GM12891 (cell line): ENCODE data around the gene IFT52.

Experiments used
- PAX5 ChIP-seq: IDR thresholded peaks from 2 replicates; pipeline ENCODE4 v1.6.1; 2011; ENCODE audit warnings: low read length, moderate library complexity, mild to moderate bottlenecking; ENCODE audit not compliant: insufficient read depth, severe bottlenecking
- POLR2A ChIP-seq: IDR thresholded peaks from 2 replicates; pipeline ENCODE4 v1.6.1; 2011; ENCODE audit warnings: low read depth, low read length, control low read depth
- POLR2AphosphoS5 ChIP-seq: IDR thresholded peaks from 2 replicates; pipeline ENCODE4 v1.6.1; 2011; ENCODE audit warnings: low read depth, low read length, control low read depth
- POU2F2 ChIP-seq: IDR thresholded peaks from 2 replicates; pipeline ENCODE4 v1.6.1; 2011; ENCODE audit warnings: low read depth, mild to moderate bottlenecking, control low read depth, low read length, moderate library complexity
- SPI1 ChIP-seq: IDR thresholded peaks from 2 replicates; pipeline ENCODE4 v1.6.1; 2011; ENCODE audit warnings: low read depth, low read length, control low read depth
- TAF1 ChIP-seq: IDR thresholded peaks from 2 replicates; pipeline ENCODE4 v1.6.1; 2011; ENCODE audit warnings: low read depth, low read length, control low read depth

GRCh38 chr20:43542161-43542560 lies 48.6 kb upstream of the IFT52 start:
- TF ChIP-seq POLR2AphosphoS5 (no peak), TAF1 (no peak), POLR2A (no peak), SPI1 (no peak), POU2F2 (no peak), PAX5 (no peak)
